Measurements from ENCODE around the gene SLC2A14. TPM values are rescaled to one million over a fixed set of nuclear protein-coding genes. Genes with fewer than 3 reads are reported as not detected.
"Not testable (repeated sequence)": the region's sequence is repeated elsewhere in the genome, so short reads cannot be mapped to it uniquely, and the experiment has no call there.

Gene SLC2A14
- total RNA-seq, 2 donors from 2014 or later = 35.9 to 70.9 TPM

DNA sequence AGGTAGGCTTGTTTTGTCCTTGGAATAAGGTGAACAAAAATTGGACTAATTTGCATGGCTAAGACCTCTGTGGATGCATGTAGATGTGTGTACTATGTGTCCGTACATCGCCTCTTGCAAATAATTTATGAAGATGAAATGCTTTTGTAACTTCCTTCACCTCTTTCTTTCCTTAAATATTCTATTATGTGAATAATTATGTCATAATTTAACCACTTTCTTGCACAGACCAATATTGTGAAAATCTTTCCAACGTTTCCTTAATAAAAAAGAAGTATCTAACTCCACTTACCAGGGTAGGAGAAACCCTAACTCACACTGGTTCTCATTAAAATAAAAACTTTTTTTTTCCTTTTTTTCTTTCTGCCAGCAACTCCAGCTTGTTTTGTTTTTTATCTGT lies 79.5 kb downstream of the SLC2A14 start:
- H3K9ac ChIP-seq (ENCODE audit: extremely low read depth, low read length, poor library complexity, severe bottlenecking) = no peak overlapping the region
- Mint-ChIP-seq H3K4me3 (no peak overlapping the region), H3K4me1 (peaks cover 45% of the 10 kb centered on the region), H3K27me3 (ENCODE audit: insufficient read depth) (no peaks in the 10 kb centered on the region), H3K36me3 (ENCODE audit: low read depth) (peaks cover 37% of the 10 kb centered on the region), H3K27ac (no peak overlapping the region), H3K9me3 (no peaks in the 10 kb centered on the region)
- no peak for DNase-seq
- no peaks in the 10 kb centered on the region for H3K9me3 ChIP-seq (ENCODE audit: control insufficient read depth, low read length)
- TF ChIP-seq, protein P1, sequence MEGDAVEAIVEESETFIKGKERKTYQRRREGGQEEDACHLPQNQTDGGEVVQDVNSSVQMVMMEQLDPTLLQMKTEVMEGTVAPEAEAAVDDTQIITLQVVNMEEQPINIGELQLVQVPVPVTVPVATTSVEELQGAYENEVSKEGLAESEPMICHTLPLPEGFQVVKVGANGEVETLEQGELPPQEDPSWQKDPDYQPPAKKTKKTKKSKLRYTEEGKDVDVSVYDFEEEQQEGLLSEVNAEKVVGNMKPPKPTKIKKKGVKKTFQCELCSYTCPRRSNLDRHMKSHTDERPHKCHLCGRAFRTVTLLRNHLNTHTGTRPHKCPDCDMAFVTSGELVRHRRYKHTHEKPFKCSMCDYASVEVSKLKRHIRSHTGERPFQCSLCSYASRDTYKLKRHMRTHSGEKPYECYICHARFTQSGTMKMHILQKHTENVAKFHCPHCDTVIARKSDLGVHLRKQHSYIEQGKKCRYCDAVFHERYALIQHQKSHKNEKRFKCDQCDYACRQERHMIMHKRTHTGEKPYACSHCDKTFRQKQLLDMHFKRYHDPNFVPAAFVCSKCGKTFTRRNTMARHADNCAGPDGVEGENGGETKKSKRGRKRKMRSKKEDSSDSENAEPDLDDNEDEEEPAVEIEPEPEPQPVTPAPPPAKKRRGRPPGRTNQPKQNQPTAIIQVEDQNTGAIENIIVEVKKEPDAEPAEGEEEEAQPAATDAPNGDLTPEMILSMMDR (conservative IDR thresholded peaks at IDR 0.05) = no peak
- H3K27ac ChIP-seq (ENCODE audit: low read depth, low read length) = no peak overlapping the region
- H3K36me3 ChIP-seq (ENCODE audit: control insufficient read depth, insufficient read depth, low read length) = peaks cover 5% of the 10 kb centered on the region
- no peaks in the 10 kb centered on the region for H3K27me3 ChIP-seq (ENCODE audit: control insufficient read depth, insufficient read depth, low read length, poor library complexity, severe bottlenecking)
- WGBS, 2 experiments (ENCODE audit: insufficient coverage in 1 of 2, insufficient read length in 1 of 2) = 85 to 86% methylated on average over 1 of the region's 3 CpGs
- H3K4me3 ChIP-seq (ENCODE audit: low read length) = no peak overlapping the region
- H3K4me1 ChIP-seq (ENCODE audit: control insufficient read depth, insufficient read depth, low read length) = no peaks in the 10 kb centered on the region

DNA sequence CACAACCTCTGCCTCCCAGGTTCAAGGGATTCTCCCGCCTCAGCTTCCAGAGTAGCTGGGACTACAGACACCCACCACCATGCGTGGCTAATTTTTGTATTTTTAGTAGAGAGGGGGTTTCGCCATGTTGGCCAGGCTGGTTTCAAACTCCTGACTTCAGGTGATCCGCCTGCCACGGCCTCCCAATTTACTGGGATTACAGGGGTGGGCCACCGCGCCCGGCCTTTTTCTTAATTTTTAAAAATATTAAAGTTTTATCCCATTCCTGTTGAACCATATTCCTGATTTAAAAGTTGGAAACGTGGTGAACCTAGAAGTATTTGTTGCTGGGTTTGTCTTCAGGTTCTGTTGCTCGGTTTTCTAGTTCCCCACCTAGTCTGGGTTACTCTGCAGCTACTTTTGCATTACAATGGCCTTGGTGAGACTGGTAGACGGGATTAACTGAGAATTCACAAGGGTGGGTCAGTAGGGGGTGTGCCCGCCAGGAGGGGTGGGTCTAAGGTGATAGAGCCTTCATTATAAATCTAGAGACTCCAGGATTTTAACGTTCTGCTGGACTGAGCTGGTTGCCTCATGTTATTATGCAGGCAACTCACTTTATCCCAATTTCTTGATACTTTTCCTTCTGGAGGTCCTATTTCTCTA lies 83.7 kb downstream of the SLC2A14 start, which contains the start of gene NANOG:
TSS of gene NANOG (plus strand) at position 519 of the 645 bp plus-strand sequence. CDS start 213 bp downstream, outside the sequence.
- peaks cover 64% of the 10 kb centered on the region for H3K4me1 Mint-ChIP-seq

DNA sequence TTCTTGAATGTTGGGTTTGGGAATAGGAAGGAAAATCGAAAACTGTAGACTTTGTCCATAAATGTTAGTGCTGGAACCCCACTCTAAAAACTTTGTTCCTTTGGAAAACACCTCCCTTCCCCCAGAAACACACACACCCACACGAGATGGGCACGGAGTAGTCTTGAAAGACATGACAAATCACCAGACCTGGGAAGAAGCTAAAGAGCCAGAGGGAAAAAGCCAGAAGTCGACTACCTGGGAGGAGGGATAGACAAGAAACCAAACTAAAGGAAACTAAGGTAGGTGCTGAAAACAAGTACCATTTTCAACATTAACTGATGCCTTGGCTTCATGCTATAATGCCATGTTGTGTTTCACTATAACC lies 84.4 kb downstream of the SLC2A14 start:
- H3K9ac ChIP-seq (ENCODE audit: extremely low read depth, low read length, poor library complexity, severe bottlenecking) = peak overlapping the region; percentile 7

More for the DNA sequence above, 83.7 kb downstream of the SLC2A14 start, which contains the start of gene NANOG:
- H3K27ac Mint-ChIP-seq = peak within 1 kb of the TSS; percentile 74
- H3K36me3 ChIP-seq (ENCODE audit: control insufficient read depth, insufficient read depth, low read length); H3K27me3 ChIP-seq (ENCODE audit: control insufficient read depth, insufficient read depth, low read length, poor library complexity, severe bottlenecking); H3K4me1 ChIP-seq (ENCODE audit: control insufficient read depth, insufficient read depth, low read length); H3K27me3 Mint-ChIP-seq (ENCODE audit: insufficient read depth); H3K27ac ChIP-seq (ENCODE audit: low read depth, low read length); H3K9me3 Mint-ChIP-seq; H3K9me3 ChIP-seq (ENCODE audit: control insufficient read depth, low read length): not testable (repeated sequence)
- peak within 1 kb of the TSS; percentile 84 for H3K4me3 ChIP-seq (ENCODE audit: low read length)
- WGBS, 2 experiments (ENCODE audit: insufficient coverage in 1 of 2, insufficient read length in 1 of 2) = 25% methylated on average over 11 of the region's 13 CpGs; no CpG with 5 or more reads in 1 of the 2 experiments
- H3K36me3 Mint-ChIP-seq (ENCODE audit: low read depth) = peaks cover 18% of the 10 kb centered on the region
- peak; percentile 92 for DNase-seq
- peak within 1 kb of the TSS; percentile 24 for H3K9ac ChIP-seq (ENCODE audit: extremely low read depth, low read length, poor library complexity, severe bottlenecking)
- peak within 1 kb of the TSS; percentile 72 for H3K4me3 Mint-ChIP-seq

More for the DNA sequence above, 84.4 kb downstream of the SLC2A14 start:
- Histone ChIP-seq H3K36me3 (ENCODE audit: control insufficient read depth, insufficient read depth, low read length) (no peaks in the 10 kb centered on the region), H3K27me3 (ENCODE audit: control insufficient read depth, insufficient read depth, low read length, poor library complexity, severe bottlenecking) (no peaks in the 10 kb centered on the region), H3K4me3 (ENCODE audit: low read length) (peak overlapping the region; percentile 61), H3K27ac (ENCODE audit: low read depth, low read length) (no peak overlapping the region), H3K4me1 (ENCODE audit: control insufficient read depth, insufficient read depth, low read length) (no peaks in the 10 kb centered on the region), H3K9me3 (ENCODE audit: control insufficient read depth, low read length) (no peaks in the 10 kb centered on the region)
- Mint-ChIP-seq H3K27ac (peak overlapping the region; percentile 74), H3K9me3 (no peaks in the 10 kb centered on the region), H3K4me1 (peaks cover 64% of the 10 kb centered on the region), H3K27me3 (ENCODE audit: insufficient read depth) (no peaks in the 10 kb centered on the region), H3K4me3 (peak overlapping the region; percentile 72), H3K36me3 (ENCODE audit: low read depth) (peaks cover 11% of the 10 kb centered on the region)
- DNase-seq = no peak
- TF ChIP-seq, protein P1 (conservative IDR thresholded peaks at IDR 0.05) = no peak
- 9 to 11% methylated on average over 2 to 4 of the region's 4 CpGs for WGBS, 2 experiments (ENCODE audit: insufficient coverage in 1 of 2, insufficient read length in 1 of 2)
